Fibroblast of lung (primary cell): ENCODE data around the gene SLC4A2. TPM values are rescaled to one million over a fixed set of nuclear protein-coding genes. Genes with fewer than 3 reads are reported as not detected.
A peak's percentile ranks its signal among the peaks of the same experiment; 100 is the strongest.

Experiments used
- DNase-seq, 2 donors: peaks; one replicate each; pipeline versions ENCODE4 v3.0.0 to v3.0.0-alpha.2; 2010; ENCODE audit warnings: low read depth in 2 of 2
- H2AFZ ChIP-seq: 2 replicates; pipeline ENCODE4 v1.5.1; 2012; ENCODE audit warnings: low read length, control low read depth, inconsistent platforms
- H3K27ac ChIP-seq: 2 replicates; pipeline ENCODE4 v1.5.1; 2011; ENCODE audit warnings: low read length, control low read depth; ENCODE audit not compliant: insufficient read depth
- H3K27me3 ChIP-seq: 2 replicates; pipeline ENCODE4 v1.5.1; 2011; ENCODE audit warnings: mild to moderate bottlenecking, low read length; ENCODE audit not compliant: control insufficient read depth, insufficient read depth
- H3K36me3 ChIP-seq: 2 replicates; pipeline ENCODE4 v1.5.1; 2011; ENCODE audit warnings: low read length; ENCODE audit not compliant: control insufficient read depth, insufficient read depth
- H3K4me1 ChIP-seq: 2 replicates; pipeline ENCODE4 v1.5.1; 2011; ENCODE audit warnings: low read length; ENCODE audit not compliant: control insufficient read depth, insufficient read depth; ENCODE audit errors: extremely low read depth
- H3K4me2 ChIP-seq: 2 replicates; pipeline ENCODE4 v1.5.1; 2011; ENCODE audit warnings: low read length, control low read depth; ENCODE audit not compliant: insufficient read depth; ENCODE audit errors: extremely low read depth
- H3K4me3 ChIP-seq, 4 experiments: fragments of 200-600 bp in 1 of 4; sonication (generic) in 1 of 4; replicated peaks in 1 of 4; 2 replicates each; pipeline ENCODE4 v1.5.1; 2011 to 2016; ENCODE audit warnings: low read length in 4 of 4, low read depth in 3 of 4, mild to moderate bottlenecking in 3 of 4, control low read depth in 2 of 4, inconsistent platforms in 1 of 4, mixed read lengths in 1 of 4; ENCODE audit not compliant: insufficient read depth in 1 of 4; ENCODE audit errors: control extremely low read depth in 1 of 4
- H3K79me2 ChIP-seq: 2 replicates; pipeline ENCODE4 v1.5.1; 2012; ENCODE audit warnings: mild to moderate bottlenecking, low read length, inconsistent platforms; ENCODE audit not compliant: control insufficient read depth, insufficient read depth
- H3K9ac ChIP-seq: 2 replicates; pipeline ENCODE4 v1.5.1; 2011; ENCODE audit warnings: mild to moderate bottlenecking, low read length, control low read depth; ENCODE audit not compliant: insufficient read depth
- H3K9me3 ChIP-seq: 2 replicates; pipeline ENCODE4 v1.5.1; 2012; ENCODE audit warnings: low read depth, low read length; ENCODE audit not compliant: control insufficient read depth, insufficient read depth
- H4K20me1 ChIP-seq: 2 replicates; pipeline ENCODE4 v1.5.1; 2011; ENCODE audit warnings: low read length; ENCODE audit not compliant: control insufficient read depth, insufficient read depth; ENCODE audit errors: extremely low read depth
- EZH2 ChIP-seq: IDR thresholded peaks from 2 replicates; pipeline ENCODE4 v1.5.1; 2012; ENCODE audit warnings: low read length, control low read depth, mild to moderate bottlenecking; ENCODE audit errors: missing control alignments
- polyA plus RNA-seq, 2 donors: library from polyadenylated mRNA; depleted of rRNA in 1 of 2; stranded (reverse) in 1 of 2; unstranded in 1 of 2; fragments of >200 nt; gene quantifications; 2 replicates each; pipeline ENCODE4 v1.2.1, GENCODE V29; 2011 to 2012; ENCODE audit warnings: missing spikeins in 1 of 2
- total RNA-seq: library from RNA; depleted of rRNA; stranded (reverse); fragments of >200 nt; gene quantifications from 2 replicates; pipeline ENCODE4 v1.2.1, GENCODE V29; 2014
- TF ChIP-seq, protein P1 (sequence below), 2 donors: IDR thresholded peaks in 1 of 2; conservative IDR thresholded peaks in 1 of 2; 1 replicate in 1 of 2; 2 replicates in 1 of 2; pipeline ENCODE4 v1.5.1; 2011 to 2012; ENCODE audit warnings: low read length in 2 of 2, control low read depth in 1 of 2, inconsistent platforms in 1 of 2, low read depth in 1 of 2, mild to moderate bottlenecking in 1 of 2

SLC4A2 gene
- total and polyA plus RNA-seq, 2 donors (not counting 1 experiment from before 2014, with no cell fraction given) = 30.5 to 61.8 TPM

DNA sequence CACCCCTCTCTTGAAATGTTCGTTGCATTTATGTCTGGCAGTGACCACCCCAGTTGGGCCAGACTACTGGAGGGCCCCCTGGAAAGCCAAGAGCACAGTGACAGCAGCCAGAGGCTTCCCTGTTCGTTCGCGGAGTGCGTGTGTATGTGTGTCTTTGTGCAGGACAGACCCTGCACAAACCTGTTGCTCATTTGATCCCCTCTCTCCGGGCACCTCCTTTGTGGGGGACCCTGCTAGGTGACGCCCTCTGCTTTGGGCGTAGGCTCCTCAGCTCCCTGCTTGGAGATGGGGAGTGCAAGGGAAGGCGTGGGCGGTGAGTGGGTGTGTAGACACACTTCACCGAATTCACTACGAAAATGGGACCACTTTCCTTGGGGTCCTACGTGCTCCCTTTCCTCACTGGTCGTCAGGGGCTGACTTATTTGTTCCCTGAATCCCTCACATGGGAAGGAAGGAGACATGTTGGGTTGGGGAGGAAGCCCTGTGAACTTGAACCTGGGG lies 65.6 kb downstream of the SLC4A2 start:
- H3K4me2 ChIP-seq = no peak overlapping the region
- H4K20me1 ChIP-seq = no peaks in the 10 kb centered on the region
- H3K27ac ChIP-seq = no peak overlapping the region
- peaks cover 5% of the 10 kb centered on the region for H3K4me1 ChIP-seq
- peak overlapping the region in 1 of 4 experiments; percentile 33 for H3K4me3 ChIP-seq
- no peak overlapping the region for H2AFZ ChIP-seq
- TF ChIP-seq, protein P1, sequence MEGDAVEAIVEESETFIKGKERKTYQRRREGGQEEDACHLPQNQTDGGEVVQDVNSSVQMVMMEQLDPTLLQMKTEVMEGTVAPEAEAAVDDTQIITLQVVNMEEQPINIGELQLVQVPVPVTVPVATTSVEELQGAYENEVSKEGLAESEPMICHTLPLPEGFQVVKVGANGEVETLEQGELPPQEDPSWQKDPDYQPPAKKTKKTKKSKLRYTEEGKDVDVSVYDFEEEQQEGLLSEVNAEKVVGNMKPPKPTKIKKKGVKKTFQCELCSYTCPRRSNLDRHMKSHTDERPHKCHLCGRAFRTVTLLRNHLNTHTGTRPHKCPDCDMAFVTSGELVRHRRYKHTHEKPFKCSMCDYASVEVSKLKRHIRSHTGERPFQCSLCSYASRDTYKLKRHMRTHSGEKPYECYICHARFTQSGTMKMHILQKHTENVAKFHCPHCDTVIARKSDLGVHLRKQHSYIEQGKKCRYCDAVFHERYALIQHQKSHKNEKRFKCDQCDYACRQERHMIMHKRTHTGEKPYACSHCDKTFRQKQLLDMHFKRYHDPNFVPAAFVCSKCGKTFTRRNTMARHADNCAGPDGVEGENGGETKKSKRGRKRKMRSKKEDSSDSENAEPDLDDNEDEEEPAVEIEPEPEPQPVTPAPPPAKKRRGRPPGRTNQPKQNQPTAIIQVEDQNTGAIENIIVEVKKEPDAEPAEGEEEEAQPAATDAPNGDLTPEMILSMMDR (conservative IDR thresholded peaks at IDR 0.05 in 1 of 2, IDR thresholded peaks at IDR 0.05 in 1 of 2; ENCODE audit: low read depth in 1 of 2, low read length in 2 of 2) = no peak
- TF ChIP-seq EZH2 = no peak
- H3K36me3 ChIP-seq = peaks cover 21% of the 10 kb centered on the region
- H3K79me2 ChIP-seq = no peaks in the 10 kb centered on the region
- no peak overlapping the region for H3K9ac ChIP-seq
- no peaks in the 10 kb centered on the region for H3K9me3 ChIP-seq
- H3K27me3 ChIP-seq = no peaks in the 10 kb centered on the region
- no peak for DNase-seq

DNA sequence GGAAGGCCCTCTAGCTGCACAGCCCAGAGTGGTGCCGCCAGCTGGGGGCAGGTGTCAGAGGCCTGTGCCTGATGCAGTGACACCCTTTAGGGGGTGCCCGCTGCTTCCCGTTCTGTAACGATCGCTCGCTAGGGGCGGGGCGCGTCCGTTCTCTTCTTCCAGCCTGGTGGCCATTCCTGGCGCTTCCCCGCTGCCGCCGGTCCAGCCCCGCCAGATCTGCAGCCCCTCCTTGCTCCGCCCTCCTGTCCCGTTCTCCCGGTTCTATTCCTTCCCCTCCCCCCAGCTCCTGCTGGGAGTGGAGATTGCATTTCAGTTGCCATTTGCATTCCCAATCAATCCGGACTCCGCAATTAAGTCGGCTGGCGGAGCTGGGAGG lies 66.1 kb downstream of the SLC4A2 start:
- Histone ChIP-seq H2AFZ (peak overlapping the region; percentile 26), H3K4me2 (peak overlapping the region; percentile 90), H3K36me3 (peaks cover 23% of the 10 kb centered on the region), H3K4me3 (peak overlapping the region; percentile 33 to 54 (median 42)), H3K9me3 (no peaks in the 10 kb centered on the region), H3K27me3 (no peaks in the 10 kb centered on the region), H4K20me1 (no peaks in the 10 kb centered on the region), H3K9ac (peak overlapping the region; percentile 23), H3K27ac (no peak overlapping the region), H3K4me1 (peaks cover 5% of the 10 kb centered on the region), H3K79me2 (no peaks in the 10 kb centered on the region)
- no peak for TF ChIP-seq EZH2
- TF ChIP-seq, protein P1 (conservative IDR thresholded peaks at IDR 0.05 in 1 of 2, IDR thresholded peaks at IDR 0.05 in 1 of 2; ENCODE audit: low read depth in 1 of 2, low read length in 2 of 2) = peak in 1 of 2 donors; percentile 7
- peak; percentile 26 to 37 for DNase-seq

DNA sequence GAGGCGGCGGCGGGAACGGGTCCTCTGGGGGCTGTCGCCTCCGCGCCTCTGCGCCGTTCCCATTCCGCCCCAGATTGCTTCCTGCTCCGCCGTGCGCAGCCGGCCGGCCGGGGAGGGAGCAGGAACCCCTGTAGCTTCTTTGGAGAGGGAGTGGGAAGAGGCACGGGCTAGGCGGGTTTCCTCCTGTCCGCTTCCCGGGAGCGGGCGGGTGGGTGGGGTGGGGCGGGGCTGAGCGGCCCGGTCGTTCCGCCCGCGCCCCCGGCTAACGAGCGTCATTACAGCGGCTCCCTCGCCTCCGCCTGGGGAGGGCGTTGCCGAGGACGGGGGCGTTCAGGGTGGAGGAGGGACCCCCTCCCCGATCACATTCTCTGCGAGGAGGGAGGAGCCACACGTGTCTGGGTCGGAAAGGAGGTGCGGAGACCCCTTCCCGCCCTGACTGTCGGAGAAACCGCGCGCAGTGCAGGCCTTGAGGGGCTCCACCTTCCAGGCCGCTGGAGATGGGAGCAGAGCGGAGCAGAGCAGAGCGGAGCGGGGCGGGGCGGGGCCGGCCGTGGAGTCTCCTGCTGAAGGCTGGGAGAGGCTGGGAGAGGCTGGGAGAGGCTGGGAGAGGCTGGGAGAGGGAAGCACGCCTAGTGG lies 66.6 kb downstream of the SLC4A2 start:
- peak overlapping the region; percentile 26 for H2AFZ ChIP-seq
- H3K27me3 ChIP-seq = no peaks in the 10 kb centered on the region
- H3K36me3 ChIP-seq = peaks cover 22% of the 10 kb centered on the region
- H3K79me2 ChIP-seq = no peaks in the 10 kb centered on the region
- no peak for TF ChIP-seq EZH2
- TF ChIP-seq, protein P1 (conservative IDR thresholded peaks at IDR 0.05 in 1 of 2, IDR thresholded peaks at IDR 0.05 in 1 of 2; ENCODE audit: low read depth in 1 of 2, low read length in 2 of 2) = no peak
- peak overlapping the region; percentile 23 for H3K9ac ChIP-seq
- peaks cover 5% of the 10 kb centered on the region for H3K4me1 ChIP-seq
- peak overlapping the region; percentile 90 for H3K4me2 ChIP-seq
- DNase-seq = peak in 1 of 2 donors; percentile 15
- no peak overlapping the region for H3K27ac ChIP-seq
- peak overlapping the region; percentile 33 to 54 (median 42) for H3K4me3 ChIP-seq
- H4K20me1 ChIP-seq = no peaks in the 10 kb centered on the region
- H3K9me3 ChIP-seq = no peaks in the 10 kb centered on the region

Other genes with a start within 250 kb of the SLC4A2 start
- not detected in 2 replicates for gene AOC1, start 207.1 kb upstream of the SLC4A2 start, total RNA-seq
- not detected in 2 replicates for gene AOC1, start 207.1 kb upstream of the SLC4A2 start, polyA plus RNA-seq
- 6.1 and 6.2 TPM in 2 replicates for gene KCNH2, start 81.3 kb upstream of the SLC4A2 start, total RNA-seq
- 0.15 and 0.20 TPM in 2 replicates for gene KCNH2, start 81.3 kb upstream of the SLC4A2 start, polyA plus RNA-seq
- gene NOS3, start 68.6 kb upstream of the SLC4A2 start, total RNA-seq = 0.50 and 0.77 TPM in 2 replicates
- 0.12 and 0.38 TPM in 2 replicates for gene NOS3, start 68.6 kb upstream of the SLC4A2 start, polyA plus RNA-seq
- under 0.01 TPM in 1 of 2 replicates, not detected in the other for gene ATG9B, start 35.1 kb upstream of the SLC4A2 start, total RNA-seq
- 0.03 TPM in 2 replicates for gene ATG9B, start 35.1 kb upstream of the SLC4A2 start, polyA plus RNA-seq
- 16.4 and 20.0 TPM in 2 replicates for gene ABCB8, start 31.1 kb upstream of the SLC4A2 start, total RNA-seq
- gene ABCB8, start 31.1 kb upstream of the SLC4A2 start, polyA plus RNA-seq = 12.1 and 14.5 TPM in 2 replicates
- under 0.01 and 0.17 TPM in 2 replicates for gene ASIC3, start 11.1 kb upstream of the SLC4A2 start, total RNA-seq
- gene ASIC3, start 11.1 kb upstream of the SLC4A2 start, polyA plus RNA-seq = 0.05 and 0.07 TPM in 2 replicates
- gene CDK5, start 1.7 kb upstream of the SLC4A2 start, total RNA-seq = 25.9 and 27.7 TPM in 2 replicates
- 15.1 and 24.7 TPM in 2 replicates for gene CDK5, start 1.7 kb upstream of the SLC4A2 start, polyA plus RNA-seq
- gene FASTK, start 21.2 kb downstream of the SLC4A2 start, total RNA-seq = 64.7 and 69.5 TPM in 2 replicates
- gene FASTK, start 21.2 kb downstream of the SLC4A2 start, polyA plus RNA-seq = 33.8 and 34.1 TPM in 2 replicates
- gene TMUB1, start 23.9 kb downstream of the SLC4A2 start, total RNA-seq = 14.1 and 20.3 TPM in 2 replicates
- 11.9 and 17.1 TPM in 2 replicates for gene TMUB1, start 23.9 kb downstream of the SLC4A2 start, polyA plus RNA-seq
- 34.2 and 44.9 TPM in 2 replicates for gene AGAP3, start 26.9 kb downstream of the SLC4A2 start, total RNA-seq
- gene AGAP3, start 26.9 kb downstream of the SLC4A2 start, polyA plus RNA-seq = 32.9 and 33.5 TPM in 2 replicates
- not detected in 2 replicates for gene GBX1, start 108.1 kb downstream of the SLC4A2 start, total RNA-seq
- gene GBX1, start 108.1 kb downstream of the SLC4A2 start, polyA plus RNA-seq = not detected in 2 replicates
- gene ASB10, start 127.7 kb downstream of the SLC4A2 start, total RNA-seq = not detected in 2 replicates
- not detected in 2 replicates for gene ASB10, start 127.7 kb downstream of the SLC4A2 start, polyA plus RNA-seq
- gene H2BK1, start 150.9 kb downstream of the SLC4A2 start, total RNA-seq = not detected in 2 replicates
- gene H2BK1, start 150.9 kb downstream of the SLC4A2 start, polyA plus RNA-seq = not detected in 2 replicates
- 46.4 and 46.7 TPM in 2 replicates for gene ABCF2, start 167.6 kb downstream of the SLC4A2 start, total RNA-seq
- gene ABCF2, start 167.6 kb downstream of the SLC4A2 start, polyA plus RNA-seq = 41.6 and 66.1 TPM in 2 replicates
- gene CHPF2, start 172.9 kb downstream of the SLC4A2 start, total RNA-seq = 33.9 and 46.7 TPM in 2 replicates
- 33.6 and 42.5 TPM in 2 replicates for gene CHPF2, start 172.9 kb downstream of the SLC4A2 start, polyA plus RNA-seq
- gene SMARCD3, start 189.1 kb downstream of the SLC4A2 start, total RNA-seq = 23.8 and 27.0 TPM in 2 replicates
- 30.7 and 30.9 TPM in 2 replicates for gene SMARCD3, start 189.1 kb downstream of the SLC4A2 start, polyA plus RNA-seq